ENCODE measurements around the gene SRGAP1. TPM values are rescaled to one million over a fixed set of nuclear protein-coding genes. Genes with fewer than 3 reads are reported as not detected.

Gene SRGAP1
- total and polyA plus RNA-seq, 2 of the 13 experiments (the other 11 are each of a cell fraction or from before 2014, with no cell fraction given) = 1.6 to 3.4 TPM

GRCh38 chr12:63889721-63890509, 45.4 kb downstream of the SRGAP1 start (continued):
- TF ChIP-seq KAT7 (CRISPR knock-in tag; IDR thresholded peaks at IDR 0.05; ENCODE audit: borderline replicate concordance) (no peak), TEAD3 (CRISPR knock-in tag; optimal IDR thresholded peaks at IDR 0.05; ENCODE audit: borderline replicate concordance) (peak; percentile 93), SALL2 (CRISPR knock-in tag; IDR thresholded peaks at IDR 0.05) (0 out of 2 replicates have a peak, but pooled peaks have one; percentile 55), CEBPG (CRISPR knock-in tag; IDR thresholded peaks at IDR 0.05) (peak; percentile 86), ZNF652 (CRISPR knock-in tag; IDR thresholded peaks at IDR 0.05; ENCODE audit: borderline replicate concordance, low read depth) (no peak), ZNF770 (CRISPR knock-in tag; IDR thresholded peaks at IDR 0.05) (peak; percentile 95), ZNF598 (CRISPR knock-in tag; IDR thresholded peaks at IDR 0.05; ENCODE audit: borderline replicate concordance) (no peak), POGZ (CRISPR knock-in tag; IDR thresholded peaks at IDR 0.05) (peak; percentile 35; the same call in 1 of the 2 replicates), EEA1 (CRISPR knock-in tag; IDR thresholded peaks at IDR 0.05; ENCODE audit: borderline replicate concordance) (no peak), ZNF33B (CRISPR knock-in tag; IDR thresholded peaks at IDR 0.05) (no peak), NCOA5 (CRISPR knock-in tag; IDR thresholded peaks at IDR 0.05) (no peak), CREM (IDR thresholded peaks at IDR 0.05) (0 out of 2 replicates have a peak, but pooled peaks have one; percentile 21), CREM (CRISPR knock-in tag; IDR thresholded peaks at IDR 0.05) (no peak), HOXD1 (CRISPR knock-in tag; IDR thresholded peaks at IDR 0.05) (no peak), SATB2 (CRISPR knock-in tag; IDR thresholded peaks at IDR 0.05) (no peak), CEBPB (IDR thresholded peaks at IDR 0.05; ENCODE audit: borderline replicate concordance, low read depth, low read length) (peak; percentile 62), ZNF121 (CRISPR knock-in tag; IDR thresholded peaks at IDR 0.05) (no peak), CHD2 (IDR thresholded peaks at IDR 0.05; ENCODE audit: low read depth, low read length) (no peak), ZNF546 (CRISPR knock-in tag; conservative IDR thresholded peaks at IDR 0.05) (no peak), RCOR2 (CRISPR knock-in tag; IDR thresholded peaks at IDR 0.05) (peak; percentile 66), KLF6 (CRISPR knock-in tag; IDR thresholded peaks at IDR 0.05) (no peak), DNMT1 (CRISPR knock-in tag; IDR thresholded peaks at IDR 0.05) (no peak), ZNF878 (CRISPR knock-in tag; IDR thresholded peaks at IDR 0.05) (peak; percentile 33; the same call in 1 of the 2 replicates), RARA (CRISPR knock-in tag; IDR thresholded peaks at IDR 0.05) (peak; percentile 36; the same call in 1 of the 2 replicates), ZNF619 (CRISPR knock-in tag; IDR thresholded peaks at IDR 0.05) (no peak), BCL3 (CRISPR knock-in tag; IDR thresholded peaks at IDR 0.05) (no peak), AHR (CRISPR knock-in tag; IDR thresholded peaks at IDR 0.05) (no peak), GATAD1 (CRISPR knock-in tag; IDR thresholded peaks at IDR 0.05) (no peak), MED13 (CRISPR knock-in tag; IDR thresholded peaks at IDR 0.05) (no peak), MTA1 (CRISPR knock-in tag; IDR thresholded peaks at IDR 0.05; ENCODE audit: borderline replicate concordance) (no peak), NCOA2 (CRISPR knock-in tag; IDR thresholded peaks at IDR 0.05) (peak; percentile 42; the same call in 1 of the 2 replicates)
